IMR-90 (cell line): ENCODE measurements around the gene NPIPA1.
"Not testable (repeated sequence)": the region's sequence is repeated elsewhere in the genome, so short reads cannot be mapped to it uniquely, and the experiment has no call there.

Experiments
- MAFK ChIP-seq: IDR thresholded peaks from 2 replicates; pipeline ENCODE4 v1.6.1; 2012; ENCODE audit warnings: low read depth, low read length, improper control_type of control experiment
- MAZ ChIP-seq: IDR thresholded peaks from 2 replicates; pipeline ENCODE4 v1.6.1; 2012; ENCODE audit warnings: low read depth, mild to moderate bottlenecking, low read length, improper control_type of control experiment, moderate library complexity, borderline replicate concordance
- POLR2A ChIP-seq: IDR thresholded peaks from 2 replicates; pipeline ENCODE4 v1.6.1; 2012; ENCODE audit warnings: mild to moderate bottlenecking, low read depth, low read length
- RAD21 ChIP-seq: IDR thresholded peaks from 2 replicates; pipeline ENCODE4 v1.6.1; 2012; ENCODE audit warnings: low read length, improper control_type of control experiment
- SMC3 ChIP-seq: fragments of 150-350 bp; IDR thresholded peaks from 2 replicates; pipeline ENCODE4 v1.6.1; 2016; ENCODE audit warnings: low read depth, mild to moderate bottlenecking, antibody characterized with exemption, low read length, moderate library complexity
- TF ChIP-seq, protein P1 (sequence below): conservative IDR thresholded peaks from 2 replicates; pipeline ENCODE4 v1.5.1; 2012; ENCODE audit warnings: mild to moderate bottlenecking, low read depth, low read length, improper control_type of control experiment

DNA sequence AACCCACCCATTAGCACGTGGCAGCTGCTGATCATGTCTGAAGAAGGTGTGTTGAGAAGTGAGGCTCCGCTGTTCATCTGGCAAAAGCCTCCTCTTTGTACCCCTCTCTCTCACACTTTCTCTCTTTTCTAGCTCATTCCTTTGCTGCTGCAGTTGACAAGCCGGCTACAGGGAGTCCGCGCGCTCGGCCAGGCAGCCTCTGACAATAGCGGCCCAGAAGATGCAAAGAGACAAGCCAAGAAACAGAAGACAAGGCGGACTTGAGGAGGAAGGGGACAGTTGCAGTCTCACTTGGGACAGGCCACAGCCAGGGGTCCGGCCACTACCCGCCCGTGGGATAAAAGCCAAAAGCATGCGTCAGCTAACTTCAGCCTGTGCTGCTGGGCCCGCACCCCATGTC lies 41.9 kb upstream of the NPIPA1 start:
- not testable (repeated sequence) for TF ChIP-seq MAFK, POLR2A, RAD21, SMC3, MAZ
- TF ChIP-seq, protein P1, sequence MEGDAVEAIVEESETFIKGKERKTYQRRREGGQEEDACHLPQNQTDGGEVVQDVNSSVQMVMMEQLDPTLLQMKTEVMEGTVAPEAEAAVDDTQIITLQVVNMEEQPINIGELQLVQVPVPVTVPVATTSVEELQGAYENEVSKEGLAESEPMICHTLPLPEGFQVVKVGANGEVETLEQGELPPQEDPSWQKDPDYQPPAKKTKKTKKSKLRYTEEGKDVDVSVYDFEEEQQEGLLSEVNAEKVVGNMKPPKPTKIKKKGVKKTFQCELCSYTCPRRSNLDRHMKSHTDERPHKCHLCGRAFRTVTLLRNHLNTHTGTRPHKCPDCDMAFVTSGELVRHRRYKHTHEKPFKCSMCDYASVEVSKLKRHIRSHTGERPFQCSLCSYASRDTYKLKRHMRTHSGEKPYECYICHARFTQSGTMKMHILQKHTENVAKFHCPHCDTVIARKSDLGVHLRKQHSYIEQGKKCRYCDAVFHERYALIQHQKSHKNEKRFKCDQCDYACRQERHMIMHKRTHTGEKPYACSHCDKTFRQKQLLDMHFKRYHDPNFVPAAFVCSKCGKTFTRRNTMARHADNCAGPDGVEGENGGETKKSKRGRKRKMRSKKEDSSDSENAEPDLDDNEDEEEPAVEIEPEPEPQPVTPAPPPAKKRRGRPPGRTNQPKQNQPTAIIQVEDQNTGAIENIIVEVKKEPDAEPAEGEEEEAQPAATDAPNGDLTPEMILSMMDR = not testable (repeated sequence)
